HepG2 (cell line): Measurements from ENCODE around the gene PET117. TPM values are rescaled to one million over a fixed set of nuclear protein-coding genes. Genes with fewer than 3 reads are reported as not detected.

ENCODE experiments used
- AKNA ChIP-seq: sonication (generic); formaldehyde crosslinking; IDR thresholded peaks from 2 replicates; pipeline ENCODE4 v1.4.0; 2020; ENCODE audit warnings: missing genetic modification reagents, borderline replicate concordance
- ATF7-NPFF ChIP-seq: sonication (generic); formaldehyde crosslinking; IDR thresholded peaks from 2 replicates; pipeline ENCODE4 v1.8.1; 2023; ENCODE audit warnings: mild to moderate bottlenecking, low read depth, missing genetic modification reagents, moderate library complexity
- ATM ChIP-seq: fragments of 450-650 bp; IDR thresholded peaks from 2 replicates; pipeline ENCODE4 v1.7.1; 2017; ENCODE audit warnings: mild to moderate bottlenecking, borderline replicate concordance
- HOXA5 ChIP-seq: sonication (generic); formaldehyde crosslinking; IDR thresholded peaks from 2 replicates; pipeline ENCODE4 v1.4.0; 2020; ENCODE audit warnings: missing genetic modification reagents
- KAT2B ChIP-seq: fragments of 150-350 bp; IDR thresholded peaks from 2 replicates; pipeline ENCODE4 v1.6.1; 2014; ENCODE audit warnings: low read depth, low read length, borderline replicate concordance
- MATR3 ChIP-seq: sonication (generic); formaldehyde crosslinking; IDR thresholded peaks from 2 replicates; pipeline ENCODE4 v1.4.0; 2020; ENCODE audit warnings: missing genetic modification reagents
- MYC ChIP-seq: sonication (generic); formaldehyde crosslinking; IDR thresholded peaks from 2 replicates; pipeline ENCODE4 v1.9.0; 2021; ENCODE audit warnings: missing genetic modification reagents, borderline replicate concordance
- POLR2G ChIP-seq: fragments of 200-400 bp; formaldehyde crosslinking; IDR thresholded peaks from 2 replicates; pipeline ENCODE4 v1.6.1; 2018; ENCODE audit warnings: mild to moderate bottlenecking, low read depth, low read length, moderate library complexity
- PTBP1 ChIP-seq: fragments of 200-400 bp; formaldehyde crosslinking; IDR thresholded peaks from 2 replicates; pipeline ENCODE4 v1.6.1; 2018; ENCODE audit warnings: low read length, low read depth; ENCODE audit not compliant: poor library complexity, severe bottlenecking
- RBM22 ChIP-seq: fragments of 200-400 bp; formaldehyde crosslinking; optimal IDR thresholded peaks from 2 replicates; pipeline ENCODE3; 2017; ENCODE audit warnings: mild to moderate bottlenecking, low read length, moderate library complexity
- SALL1 ChIP-seq: sonication (generic); formaldehyde crosslinking; IDR thresholded peaks from 2 replicates; pipeline ENCODE4 v1.8.0; 2022; ENCODE audit warnings: mild to moderate bottlenecking, missing genetic modification reagents
- SRSF9 ChIP-seq: fragments of 200-400 bp; formaldehyde crosslinking; IDR thresholded peaks from 2 replicates; pipeline ENCODE4 v1.6.1; 2018; ENCODE audit warnings: borderline replicate concordance, mild to moderate bottlenecking, low read depth, low read length; ENCODE audit not compliant: insufficient read depth, poor library complexity, severe bottlenecking
- TBL1XR1 ChIP-seq: fragments of 150-350 bp; IDR thresholded peaks from 2 replicates; pipeline ENCODE4 v1.6.1; 2014; ENCODE audit warnings: borderline replicate concordance, low read length; ENCODE audit not compliant: partially characterized antibody
- YEATS4 ChIP-seq: sonication (generic); formaldehyde crosslinking; IDR thresholded peaks from 2 replicates; pipeline ENCODE4 v1.4.0; 2020; ENCODE audit warnings: missing genetic modification reagents, borderline replicate concordance
- ZNF556 ChIP-seq: sonication (generic); formaldehyde crosslinking; IDR thresholded peaks from 2 replicates; pipeline ENCODE4 v1.4.0; 2020; ENCODE audit warnings: mild to moderate bottlenecking, missing genetic modification reagents, borderline replicate concordance
- ZNF562 ChIP-seq: sonication (generic); formaldehyde crosslinking; IDR thresholded peaks from 2 replicates; pipeline ENCODE4 v1.8.0; 2022; ENCODE audit warnings: missing genetic modification reagents, borderline replicate concordance
- ZNF629 ChIP-seq: sonication (generic); formaldehyde crosslinking; conservative IDR thresholded peaks from 2 replicates; pipeline ENCODE4 v1.5.0; 2020; ENCODE audit warnings: missing genetic modification reagents
- ZNF646 ChIP-seq: sonication (generic); formaldehyde crosslinking; IDR thresholded peaks from 2 replicates; pipeline ENCODE4 v1.9.0; 2021; ENCODE audit warnings: mild to moderate bottlenecking, missing genetic modification reagents
- polyA plus RNA-seq, 8 experiments: library from polyadenylated mRNA; depleted of rRNA in 3 of 8; stranded (reverse) in 7 of 8; unstranded in 1 of 8; fragments of >200 nt; fragmentation: Illumina TruSeq in 4 of 8; extraction: Trizol in 4 of 8; gene quantifications; 2 replicates each; pipeline versions ENCODE4 v1.2.1 to v1.2.3, GENCODE V29; 2011 to 2016; ENCODE audit warnings: low read depth in 4 of 8, missing spikeins in 1 of 8, mixed read lengths in 1 of 8; ENCODE audit not compliant: insufficient read depth in 1 of 8
- total RNA-seq, 5 experiments: library from RNA; depleted of rRNA; stranded (reverse); fragments of >200 nt; fragmentation: Illumina TruSeq; extraction: Trizol; gene quantifications; 2 replicates each; pipeline ENCODE4 v1.2.3, GENCODE V29; 2016; ENCODE audit warnings: low read depth in 1 of 5

PET117 gene
- total and polyA plus RNA-seq, 2 of the 13 experiments (the other 11 are each of a cell fraction or from before 2014, with no cell fraction given), result 22.2 to 48.2 TPM

GRCh38 chr20:18137412-18138265 lies at the start of gene PET117, which contains the start of gene KAT14 (continued):
- TF ChIP-seq AKNA (CRISPR knock-in tag) (peak; percentile 92), YEATS4 (peak; percentile 100), RBM22 (no peak), ZNF629 (CRISPR knock-in tag) (peak; percentile 74), HOXA5 (CRISPR knock-in tag) (peak; percentile 98), ZNF646 (CRISPR knock-in tag) (0 out of 2 replicates have a peak, but pooled peaks have one; percentile 53), POLR2G (peak; percentile 96), ATF7-NPFF (peak; percentile 99), SALL1 (peak; percentile 97), ZNF562 (CRISPR knock-in tag) (peak; percentile 71; the same call in 1 of the 2 replicates), TBL1XR1 (peak; percentile 60), KAT2B (no peak), ATM (no peak), PTBP1 (peak; percentile 23), MATR3 (CRISPR knock-in tag) (no peak), ZNF556 (peak; percentile 99), SRSF9 (no peak), MYC (CRISPR knock-in tag) (peak; percentile 99)
